ENCODE data around the gene CLCA1. TPM values are rescaled to one million over a fixed set of nuclear protein-coding genes. Genes with fewer than 3 reads are reported as not detected.

Gene CLCA1
- total RNA-seq, 1 donor from 2014 or later: not detected

GRCh38 chr1:86520789-86521521, 52.2 kb downstream of the CLCA1 start:
- Histone ChIP-seq H3K27me3 (ENCODE audit: insufficient read depth, low read length) (no peaks in the 10 kb centered on the region), H3K36me3 (ENCODE audit: insufficient read depth, low read length) (no peaks in the 10 kb centered on the region), H4K20me1 (ENCODE audit: insufficient read depth, low read length) (no peaks in the 10 kb centered on the region), H3K9ac (ENCODE audit: low read length) (no peak overlapping the region), H3K79me2 (ENCODE audit: insufficient read depth, low read length) (no peaks in the 10 kb centered on the region), H3K4me1 (ENCODE audit: insufficient read depth, low read length) (no peaks in the 10 kb centered on the region), H3K4me3 (ENCODE audit: insufficient read depth, low read depth, low read length) (no peak overlapping the region), H3K9me3 (ENCODE audit: insufficient read depth, low read depth, low read length) (no peaks in the 10 kb centered on the region), H3K4me2 (ENCODE audit: low read length) (no peak overlapping the region), H3K27ac (ENCODE audit: low read depth, low read length) (no peak overlapping the region), H2AFZ (ENCODE audit: low read depth, low read length) (no peak overlapping the region)
- H3K9me3 Mint-ChIP-seq (ENCODE audit: unreplicated experiment): no peaks in the 10 kb centered on the region
- no peaks in the 10 kb centered on the region for H3K27me3 Mint-ChIP-seq (ENCODE audit: low read depth, unreplicated experiment)
- peaks cover 6% of the 10 kb centered on the region for H3K4me1 Mint-ChIP-seq (ENCODE audit: low read depth, unreplicated experiment)
- TF ChIP-seq CTCF (IDR thresholded peaks at IDR 0.05; ENCODE audit: insufficient read depth, low read depth, low read length): no peak
- no peak for TF ChIP-seq EZH2 (IDR thresholded peaks at IDR 0.05; ENCODE audit: insufficient read depth, low read length)
- DNase-seq (ENCODE audit: low read depth) (no peak), FAIRE-seq (no peak)
- H3K4me3 Mint-ChIP-seq (ENCODE audit: unreplicated experiment): no peak overlapping the region
- no peak overlapping the region for H3K27ac Mint-ChIP-seq (ENCODE audit: unreplicated experiment)
- H3K36me3 Mint-ChIP-seq (ENCODE audit: low read depth, unreplicated experiment): no peaks in the 10 kb centered on the region

GRCh38 chr1:86521522-86521891, 52.8 kb downstream of the CLCA1 start:
- Mint-ChIP-seq H3K4me1 (ENCODE audit: low read depth, unreplicated experiment) (peaks cover under 1% of the 10 kb centered on the region), H3K36me3 (ENCODE audit: low read depth, unreplicated experiment) (no peaks in the 10 kb centered on the region), H3K9me3 (ENCODE audit: unreplicated experiment) (no peaks in the 10 kb centered on the region), H3K4me3 (ENCODE audit: unreplicated experiment) (no peak overlapping the region), H3K27ac (ENCODE audit: unreplicated experiment) (no peak overlapping the region), H3K27me3 (ENCODE audit: low read depth, unreplicated experiment) (no peaks in the 10 kb centered on the region)
- H3K27ac ChIP-seq (ENCODE audit: low read depth, low read length): no peak overlapping the region
- no peak overlapping the region for H3K4me3 ChIP-seq (ENCODE audit: insufficient read depth, low read depth, low read length)
- FAIRE-seq: no peak
- no peak for TF ChIP-seq CTCF (IDR thresholded peaks at IDR 0.05; ENCODE audit: insufficient read depth, low read depth, low read length)
- no peak for DNase-seq (ENCODE audit: low read depth)
- H3K9ac ChIP-seq (ENCODE audit: low read length): no peak overlapping the region
- no peak overlapping the region for H3K4me2 ChIP-seq (ENCODE audit: low read length)
- no peaks in the 10 kb centered on the region for H3K4me1 ChIP-seq (ENCODE audit: insufficient read depth, low read length)
- H3K27me3 ChIP-seq (ENCODE audit: insufficient read depth, low read length): no peaks in the 10 kb centered on the region
- H2AFZ ChIP-seq (ENCODE audit: low read depth, low read length): no peak overlapping the region
- H3K36me3 ChIP-seq (ENCODE audit: insufficient read depth, low read length): no peaks in the 10 kb centered on the region
- H4K20me1 ChIP-seq (ENCODE audit: insufficient read depth, low read length): no peaks in the 10 kb centered on the region
- H3K79me2 ChIP-seq (ENCODE audit: insufficient read depth, low read length): no peaks in the 10 kb centered on the region
- H3K9me3 ChIP-seq (ENCODE audit: insufficient read depth, low read depth, low read length): no peaks in the 10 kb centered on the region

- H3K79me2 ChIP-seq (ENCODE audit: insufficient read depth, low read length): no peaks in the 10 kb centered on the region
- H3K9me3 Mint-ChIP-seq (ENCODE audit: unreplicated experiment): no peaks in the 10 kb centered on the region
- TF ChIP-seq CTCF (IDR thresholded peaks at IDR 0.05; ENCODE audit: insufficient read depth, low read depth, low read length): no peak
- no peak for TF ChIP-seq EZH2 (IDR thresholded peaks at IDR 0.05; ENCODE audit: insufficient read depth, low read length)
- H3K36me3 ChIP-seq (ENCODE audit: insufficient read depth, low read length): no peaks in the 10 kb centered on the region
- H2AFZ ChIP-seq (ENCODE audit: low read depth, low read length): no peak overlapping the region
- H3K27me3 Mint-ChIP-seq (ENCODE audit: low read depth, unreplicated experiment): no peaks in the 10 kb centered on the region
- no peak overlapping the region for H3K4me3 Mint-ChIP-seq (ENCODE audit: unreplicated experiment)
- DNase-seq (ENCODE audit: low read depth) (no peak), FAIRE-seq (no peak)
- H3K4me2 ChIP-seq (ENCODE audit: low read length): no peak overlapping the region
- H3K9ac ChIP-seq (ENCODE audit: low read length): no peak overlapping the region
- H3K4me1 ChIP-seq (ENCODE audit: insufficient read depth, low read length): no peaks in the 10 kb centered on the region
- H3K9me3 ChIP-seq (ENCODE audit: insufficient read depth, low read depth, low read length): no peaks in the 10 kb centered on the region
- no peak overlapping the region for H3K4me3 ChIP-seq (ENCODE audit: insufficient read depth, low read depth, low read length)
- no peak overlapping the region for H3K27ac Mint-ChIP-seq (ENCODE audit: unreplicated experiment)
- no peaks in the 10 kb centered on the region for H4K20me1 ChIP-seq (ENCODE audit: insufficient read depth, low read length)
- H3K36me3 Mint-ChIP-seq (ENCODE audit: low read depth, unreplicated experiment): no peaks in the 10 kb centered on the region
- no peak overlapping the region for H3K27ac ChIP-seq (ENCODE audit: low read depth, low read length)
- H3K27me3 ChIP-seq (ENCODE audit: insufficient read depth, low read length): no peaks in the 10 kb centered on the region
- H3K4me1 Mint-ChIP-seq (ENCODE audit: low read depth, unreplicated experiment): no peaks in the 10 kb centered on the region
Observed at GRCh38 chr1:86522240-86522639, 53.5 kb downstream of the CLCA1 start.

All from astrocyte (in vitro differentiated cells and primary cell).